Transverse colon (tissue), 3 donors: ENCODE results near the gene SEL1L.

ENCODE experiments used
- CTCF ChIP-seq, 5 experiments: fragments of 200-600 bp in 3 of 5; fragments of 450-650 bp in 2 of 5; sonication (generic) in 3 of 5; IDR thresholded peaks; 1 replicate in 2 of 5; 2 replicates in 3 of 5; pipeline ENCODE4 v1.5.1; 2016 to 2017; ENCODE audit warnings: antibody characterized with exemption in 5 of 5, inconsistent platforms in 3 of 5, mild to moderate bottlenecking in 2 of 5, moderate library complexity in 1 of 5
- EP300 ChIP-seq: sonication (generic); formaldehyde crosslinking; IDR thresholded peaks from one replicate; pipeline ENCODE4 v1.6.1; 2017; ENCODE audit warnings: antibody characterized with exemption, low read depth

DNA sequence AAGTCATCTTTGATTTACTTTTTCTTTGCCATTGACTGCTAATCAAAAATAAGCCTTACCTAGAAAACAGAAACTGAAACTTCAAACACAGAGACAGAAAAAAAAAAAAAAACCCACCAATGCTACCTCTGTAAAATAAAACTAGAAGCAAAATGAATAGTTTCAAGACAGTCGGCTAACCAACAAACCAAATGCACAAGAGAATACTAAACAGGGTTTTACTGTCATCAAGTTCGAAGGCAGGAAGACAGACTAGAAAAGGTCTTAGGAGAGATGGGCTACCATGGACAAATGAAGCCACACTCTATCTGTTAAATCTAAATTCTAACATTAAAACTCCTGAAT lies 59.5 kb downstream of the SEL1L start:
- no peak for TF ChIP-seq CTCF (IDR thresholded peaks at IDR 0.05)
- TF ChIP-seq EP300 = no peak
